Ovary (tissue), 3 donors: ENCODE data around the gene KCNMB1.

Source experiments
- POLR2A ChIP-seq: fragments of 450-650 bp; IDR thresholded peaks from one replicate; pipeline ENCODE4 v1.6.1; 2017; ENCODE audit warnings: antibody characterized with exemption, mild to moderate bottlenecking, moderate library complexity
- TF ChIP-seq, protein P1 (sequence below), 3 donors: fragments of 450-650 bp in 2 of 3; fragments of 200-600 bp in 1 of 3; IDR thresholded peaks; one replicate each; pipeline versions ENCODE4 v1.5.1 to v1.8.0; 2016 to 2022; ENCODE audit warnings: antibody characterized with exemption in 3 of 3, mild to moderate bottlenecking in 1 of 3
- donor health status: DM: no; HTN: no; CAD: no.

DNA sequence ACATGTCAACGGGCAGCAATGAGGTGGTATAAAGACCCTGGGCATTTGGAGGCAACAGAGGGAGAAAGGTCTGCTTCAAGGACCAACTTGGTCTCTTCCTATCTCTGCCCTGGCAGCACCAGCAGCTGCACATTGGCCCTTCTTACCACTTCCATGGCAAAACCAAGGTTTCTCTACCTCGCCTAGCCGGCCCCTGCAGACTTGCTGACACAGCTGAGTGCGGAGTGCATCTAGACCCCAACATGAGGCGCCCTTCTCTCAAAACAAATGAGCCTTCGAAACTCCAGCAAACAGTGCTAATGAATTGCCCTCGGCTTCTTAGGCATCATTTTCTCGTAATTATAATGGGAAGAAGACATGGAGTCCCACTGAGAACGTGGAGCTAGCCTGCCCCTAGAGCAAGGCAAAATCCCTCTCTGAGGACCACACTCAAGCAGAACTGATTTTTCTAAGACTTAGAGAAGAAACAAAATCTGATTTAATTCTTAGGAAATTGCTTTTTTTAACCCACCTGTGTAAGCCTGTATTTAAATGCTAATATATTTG, 42.1 kb downstream of the KCNMB1 start:
- no peak for TF ChIP-seq POLR2A
- TF ChIP-seq, protein P1, sequence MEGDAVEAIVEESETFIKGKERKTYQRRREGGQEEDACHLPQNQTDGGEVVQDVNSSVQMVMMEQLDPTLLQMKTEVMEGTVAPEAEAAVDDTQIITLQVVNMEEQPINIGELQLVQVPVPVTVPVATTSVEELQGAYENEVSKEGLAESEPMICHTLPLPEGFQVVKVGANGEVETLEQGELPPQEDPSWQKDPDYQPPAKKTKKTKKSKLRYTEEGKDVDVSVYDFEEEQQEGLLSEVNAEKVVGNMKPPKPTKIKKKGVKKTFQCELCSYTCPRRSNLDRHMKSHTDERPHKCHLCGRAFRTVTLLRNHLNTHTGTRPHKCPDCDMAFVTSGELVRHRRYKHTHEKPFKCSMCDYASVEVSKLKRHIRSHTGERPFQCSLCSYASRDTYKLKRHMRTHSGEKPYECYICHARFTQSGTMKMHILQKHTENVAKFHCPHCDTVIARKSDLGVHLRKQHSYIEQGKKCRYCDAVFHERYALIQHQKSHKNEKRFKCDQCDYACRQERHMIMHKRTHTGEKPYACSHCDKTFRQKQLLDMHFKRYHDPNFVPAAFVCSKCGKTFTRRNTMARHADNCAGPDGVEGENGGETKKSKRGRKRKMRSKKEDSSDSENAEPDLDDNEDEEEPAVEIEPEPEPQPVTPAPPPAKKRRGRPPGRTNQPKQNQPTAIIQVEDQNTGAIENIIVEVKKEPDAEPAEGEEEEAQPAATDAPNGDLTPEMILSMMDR (IDR thresholded peaks at IDR 0.05), result no peak
